Measurements from ENCODE around the gene ABCC3. TPM values are rescaled to one million over a fixed set of nuclear protein-coding genes. Genes with fewer than 3 reads are reported as not detected.

The ABCC3 gene
- polyA plus RNA-seq, 2 donors, result 17.7 to 32.0 TPM

- H3K36me3 ChIP-seq (ENCODE audit: control insufficient read depth in 2 of 2, insufficient read depth in 2 of 2, low read length in 1 of 2), result no peaks in the 10 kb centered on the region
- H3K27me3 ChIP-seq (ENCODE audit: control insufficient read depth in 1 of 2, insufficient read depth in 2 of 2, low read length in 2 of 2), result no peaks in the 10 kb centered on the region
- H3K9me3 ChIP-seq (ENCODE audit: control insufficient read depth in 2 of 2, insufficient read depth in 1 of 2, low read depth in 1 of 2, low read length in 1 of 2), result no peaks in the 10 kb centered on the region
- peaks cover 0 to 24% of the 10 kb centered on the region in 2 donors for H3K4me1 ChIP-seq (ENCODE audit: control insufficient read depth in 2 of 2, insufficient read depth in 2 of 2, low read length in 1 of 2)
- H3K4me3 ChIP-seq (ENCODE audit: low read depth in 1 of 2, low read length in 2 of 2), result no peak overlapping the region
- H3K27ac ChIP-seq (ENCODE audit: low read depth in 2 of 2, low read length in 1 of 2), result peak overlapping the region; percentile 49 to 81
- 28 to 30% methylated on average over 9 of the region's 9 CpGs for WGBS, 2 donors
Observed at GRCh38 chr17:50661795-50662391, 27.2 kb downstream of the ABCC3 start.

- Histone ChIP-seq H3K36me3 (ENCODE audit: control insufficient read depth in 2 of 2, insufficient read depth in 2 of 2, low read length in 1 of 2) (no peaks in the 10 kb centered on the region), H3K4me1 (ENCODE audit: control insufficient read depth in 2 of 2, insufficient read depth in 2 of 2, low read length in 1 of 2) (peaks cover 0 to 30% of the 10 kb centered on the region in 2 donors), H3K27me3 (ENCODE audit: control insufficient read depth in 1 of 2, insufficient read depth in 2 of 2, low read length in 2 of 2) (no peaks in the 10 kb centered on the region), H3K27ac (ENCODE audit: low read depth in 2 of 2, low read length in 1 of 2) (peak overlapping the region in 1 of 2 donors; percentile 81), H3K4me3 (ENCODE audit: low read depth in 1 of 2, low read length in 2 of 2) (no peak overlapping the region), H3K9me3 (ENCODE audit: control insufficient read depth in 2 of 2, insufficient read depth in 1 of 2, low read depth in 1 of 2, low read length in 1 of 2) (no peaks in the 10 kb centered on the region)
- WGBS, 2 donors, result 89 to 94% methylated on average over 9 of the region's 9 CpGs
Observed at GRCh38 chr17:50662632-50663225, 28.0 kb downstream of the ABCC3 start.

- no peak overlapping the region for H3K4me3 ChIP-seq (ENCODE audit: low read depth in 1 of 2, low read length in 2 of 2)
- H3K9me3 ChIP-seq (ENCODE audit: control insufficient read depth in 2 of 2, insufficient read depth in 1 of 2, low read depth in 1 of 2, low read length in 1 of 2), result no peaks in the 10 kb centered on the region
- no peaks in the 10 kb centered on the region for H3K36me3 ChIP-seq (ENCODE audit: control insufficient read depth in 2 of 2, insufficient read depth in 2 of 2, low read length in 1 of 2)
- H3K27ac ChIP-seq (ENCODE audit: low read depth in 2 of 2, low read length in 1 of 2), result no peak overlapping the region
- peaks cover 0 to 31% of the 10 kb centered on the region in 2 donors for H3K4me1 ChIP-seq (ENCODE audit: control insufficient read depth in 2 of 2, insufficient read depth in 2 of 2, low read length in 1 of 2)
- WGBS, 2 donors, result 81 to 89% methylated on average over 10 of the region's 10 CpGs
- H3K27me3 ChIP-seq (ENCODE audit: control insufficient read depth in 1 of 2, insufficient read depth in 2 of 2, low read length in 2 of 2), result no peaks in the 10 kb centered on the region
Observed at GRCh38 chr17:50663812-50664374, 29.2 kb downstream of the ABCC3 start.

DNA sequence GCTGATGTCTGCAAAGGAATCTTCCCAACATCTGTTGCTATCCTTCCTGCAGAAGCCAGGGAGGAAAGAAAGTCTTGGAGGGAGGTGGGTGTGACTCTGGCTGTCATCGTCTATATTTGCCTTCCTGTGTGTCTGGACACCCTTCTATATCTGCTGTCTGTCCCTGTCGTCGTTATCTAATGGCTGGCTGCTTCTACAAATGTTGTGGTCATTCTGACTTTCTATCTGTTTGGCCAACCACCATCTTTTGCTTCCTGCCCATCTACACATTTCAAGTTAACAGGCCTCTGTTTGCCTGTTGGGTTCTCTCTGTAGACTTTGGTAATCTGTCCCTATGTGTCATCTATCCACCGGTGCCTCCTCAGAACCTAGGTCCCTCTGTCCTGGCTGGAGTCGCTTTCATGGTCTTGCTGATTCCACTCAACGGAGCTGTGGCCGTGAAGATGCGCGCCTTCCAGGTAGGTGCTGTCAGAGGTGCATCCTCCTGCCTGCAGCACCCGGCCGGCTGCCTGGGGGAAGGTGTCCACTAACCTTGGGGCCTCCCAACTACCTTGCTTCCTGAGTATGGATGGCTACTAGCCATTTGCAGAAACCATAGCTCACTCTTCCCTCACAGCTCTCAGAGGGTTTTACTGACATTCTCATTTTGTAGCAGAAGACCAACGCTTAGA, 30.2 kb downstream of the ABCC3 start:
- Histone ChIP-seq H3K9me3 (ENCODE audit: control insufficient read depth in 2 of 2, insufficient read depth in 1 of 2, low read depth in 1 of 2, low read length in 1 of 2) (no peaks in the 10 kb centered on the region), H3K27me3 (ENCODE audit: control insufficient read depth in 1 of 2, insufficient read depth in 2 of 2, low read length in 2 of 2) (no peaks in the 10 kb centered on the region), H3K4me1 (ENCODE audit: control insufficient read depth in 2 of 2, insufficient read depth in 2 of 2, low read length in 1 of 2) (peaks cover 0 to 31% of the 10 kb centered on the region in 2 donors), H3K36me3 (ENCODE audit: control insufficient read depth in 2 of 2, insufficient read depth in 2 of 2, low read length in 1 of 2) (no peaks in the 10 kb centered on the region), H3K4me3 (ENCODE audit: low read depth in 1 of 2, low read length in 2 of 2) (no peak overlapping the region), H3K27ac (ENCODE audit: low read depth in 2 of 2, low read length in 1 of 2) (no peak overlapping the region)
- WGBS, 2 donors, result 89 to 90% methylated on average over 12 of the region's 12 CpGs

DNA sequence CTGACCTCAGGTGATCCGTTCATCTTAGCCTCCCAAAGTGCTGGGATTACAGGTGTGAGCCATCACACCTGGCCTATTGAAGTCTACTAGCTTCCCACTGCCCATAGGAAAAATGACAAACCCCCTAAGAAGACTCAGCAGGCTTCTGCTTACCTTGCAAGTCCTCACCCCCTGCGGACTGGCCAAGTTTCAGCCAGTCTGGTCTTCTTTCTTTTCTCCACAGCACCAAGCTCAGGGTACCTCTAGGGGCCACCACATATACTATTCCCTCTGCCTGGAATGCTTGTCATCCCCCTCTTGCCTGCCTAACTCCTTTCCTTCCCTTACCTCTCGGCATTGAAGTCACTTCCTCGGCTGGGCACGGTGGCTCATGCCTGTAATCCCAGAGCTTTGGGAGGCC, 31.2 kb downstream of the ABCC3 start:
- H3K4me3 ChIP-seq (ENCODE audit: low read depth in 1 of 2, low read length in 2 of 2), result no peak overlapping the region
- H3K27ac ChIP-seq (ENCODE audit: low read depth in 2 of 2, low read length in 1 of 2), result no peak overlapping the region
- H3K4me1 ChIP-seq (ENCODE audit: control insufficient read depth in 2 of 2, insufficient read depth in 2 of 2, low read length in 1 of 2), result peaks cover 0 to 22% of the 10 kb centered on the region in 2 donors
- WGBS, 2 donors, result 78 to 85% methylated on average over 5 of the region's 5 CpGs
- no peaks in the 10 kb centered on the region for H3K36me3 ChIP-seq (ENCODE audit: control insufficient read depth in 2 of 2, insufficient read depth in 2 of 2, low read length in 1 of 2)
- no peaks in the 10 kb centered on the region for H3K27me3 ChIP-seq (ENCODE audit: control insufficient read depth in 1 of 2, insufficient read depth in 2 of 2, low read length in 2 of 2)
- H3K9me3 ChIP-seq (ENCODE audit: control insufficient read depth in 2 of 2, insufficient read depth in 1 of 2, low read depth in 1 of 2, low read length in 1 of 2), result no peaks in the 10 kb centered on the region

DNA sequence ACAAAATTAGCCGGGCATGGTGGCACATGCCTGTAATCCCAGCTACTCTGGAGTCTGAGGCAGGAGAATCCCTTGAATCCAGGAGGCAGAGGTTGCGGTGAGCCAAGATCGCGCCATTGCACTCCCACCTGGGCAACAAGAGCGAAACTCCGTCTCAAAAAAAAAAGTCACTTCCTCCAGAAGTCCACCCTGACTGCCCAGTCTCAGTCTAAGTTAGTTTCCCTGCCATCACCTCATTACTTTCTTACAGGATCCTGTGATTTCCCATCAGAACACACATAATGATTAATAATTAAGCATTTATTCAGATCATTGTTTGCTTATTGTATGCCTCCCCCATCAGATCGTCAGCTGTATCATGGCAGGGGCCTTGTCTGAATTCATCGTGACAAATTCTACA, 31.6 kb downstream of the ABCC3 start:
- Histone ChIP-seq H3K4me1 (ENCODE audit: control insufficient read depth in 2 of 2, insufficient read depth in 2 of 2, low read length in 1 of 2) (peaks cover 0 to 17% of the 10 kb centered on the region in 2 donors), H3K9me3 (ENCODE audit: control insufficient read depth in 2 of 2, insufficient read depth in 1 of 2, low read depth in 1 of 2, low read length in 1 of 2) (no peaks in the 10 kb centered on the region), H3K27me3 (ENCODE audit: control insufficient read depth in 1 of 2, insufficient read depth in 2 of 2, low read length in 2 of 2) (no peaks in the 10 kb centered on the region), H3K36me3 (ENCODE audit: control insufficient read depth in 2 of 2, insufficient read depth in 2 of 2, low read length in 1 of 2) (no peaks in the 10 kb centered on the region), H3K4me3 (ENCODE audit: low read depth in 1 of 2, low read length in 2 of 2) (no peak overlapping the region), H3K27ac (ENCODE audit: low read depth in 2 of 2, low read length in 1 of 2) (no peak overlapping the region)
- 95 to 96% methylated on average over 8 of the region's 8 CpGs for WGBS, 2 donors

DNA sequence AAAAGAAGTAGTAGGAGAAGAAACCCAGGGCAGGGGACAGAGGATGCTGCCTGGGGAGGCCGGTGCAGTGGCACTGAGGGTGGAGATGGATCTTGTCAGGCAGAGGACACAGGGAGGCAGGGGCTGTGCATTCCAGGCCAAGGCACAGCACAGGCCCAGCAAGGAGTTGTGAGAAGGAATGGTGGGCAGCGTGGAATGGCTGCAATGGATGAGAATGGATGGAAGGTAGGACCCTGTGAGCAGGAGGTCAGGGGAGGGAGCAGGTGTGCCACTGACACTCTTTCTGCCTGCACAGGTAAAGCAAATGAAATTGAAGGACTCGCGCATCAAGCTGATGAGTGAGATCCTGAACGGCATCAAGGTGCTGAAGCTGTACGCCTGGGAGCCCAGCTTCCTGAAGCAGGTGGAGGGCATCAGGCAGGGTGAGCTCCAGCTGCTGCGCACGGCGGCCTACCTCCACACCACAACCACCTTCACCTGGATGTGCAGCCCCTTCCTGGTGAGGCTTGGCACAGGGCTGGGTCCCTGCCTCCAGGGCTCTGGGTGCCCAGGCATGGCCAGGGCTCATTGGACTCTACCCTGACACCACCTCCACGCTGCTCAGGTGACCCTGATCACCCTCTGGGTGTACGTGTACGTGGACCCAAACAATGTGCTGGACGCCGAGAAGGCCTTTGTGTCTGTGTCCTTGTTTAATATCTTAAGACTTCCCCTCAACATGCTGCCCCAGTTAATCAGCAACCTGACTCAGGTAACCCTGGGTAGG, 32.8 kb downstream of the ABCC3 start:
- no peak overlapping the region for H3K27ac ChIP-seq (ENCODE audit: low read depth in 2 of 2, low read length in 1 of 2)
- WGBS, 2 donors, result 89 to 92% methylated on average over 14 of the region's 14 CpGs
- H3K9me3 ChIP-seq (ENCODE audit: control insufficient read depth in 2 of 2, insufficient read depth in 1 of 2, low read depth in 1 of 2, low read length in 1 of 2), result no peaks in the 10 kb centered on the region
- no peak overlapping the region for H3K4me3 ChIP-seq (ENCODE audit: low read depth in 1 of 2, low read length in 2 of 2)
- H3K27me3 ChIP-seq (ENCODE audit: control insufficient read depth in 1 of 2, insufficient read depth in 2 of 2, low read length in 2 of 2), result no peaks in the 10 kb centered on the region
- H3K36me3 ChIP-seq (ENCODE audit: control insufficient read depth in 2 of 2, insufficient read depth in 2 of 2, low read length in 1 of 2), result no peaks in the 10 kb centered on the region
- H3K4me1 ChIP-seq (ENCODE audit: control insufficient read depth in 2 of 2, insufficient read depth in 2 of 2, low read length in 1 of 2), result peaks cover 0 to 11% of the 10 kb centered on the region in 2 donors

GRCh38 chr17:50668025-50668837, 33.5 kb downstream of the ABCC3 start:
- Histone ChIP-seq H3K36me3 (ENCODE audit: control insufficient read depth in 2 of 2, insufficient read depth in 2 of 2, low read length in 1 of 2) (no peaks in the 10 kb centered on the region), H3K27me3 (ENCODE audit: control insufficient read depth in 1 of 2, insufficient read depth in 2 of 2, low read length in 2 of 2) (no peaks in the 10 kb centered on the region), H3K9me3 (ENCODE audit: control insufficient read depth in 2 of 2, insufficient read depth in 1 of 2, low read depth in 1 of 2, low read length in 1 of 2) (no peaks in the 10 kb centered on the region), H3K4me1 (ENCODE audit: control insufficient read depth in 2 of 2, insufficient read depth in 2 of 2, low read length in 1 of 2) (peaks cover 0 to 14% of the 10 kb centered on the region in 2 donors), H3K4me3 (ENCODE audit: low read depth in 1 of 2, low read length in 2 of 2) (no peak overlapping the region), H3K27ac (ENCODE audit: low read depth in 2 of 2, low read length in 1 of 2) (no peak overlapping the region)
- 41 to 49% methylated on average over 8 of the region's 8 CpGs for WGBS, 2 donors

Data from esophagus (tissue), 2 donors.